GM18858 (cell line): ENCODE results near the gene SOHLH2.

Experiments
- ATAC-seq: cut with Tn5 transposase; IDR thresholded peaks from one replicate; pipeline ENCODE4 v1.9.1; 2021; ENCODE audit not compliant: unreplicated experiment

SOHLH2 gene, protein sequence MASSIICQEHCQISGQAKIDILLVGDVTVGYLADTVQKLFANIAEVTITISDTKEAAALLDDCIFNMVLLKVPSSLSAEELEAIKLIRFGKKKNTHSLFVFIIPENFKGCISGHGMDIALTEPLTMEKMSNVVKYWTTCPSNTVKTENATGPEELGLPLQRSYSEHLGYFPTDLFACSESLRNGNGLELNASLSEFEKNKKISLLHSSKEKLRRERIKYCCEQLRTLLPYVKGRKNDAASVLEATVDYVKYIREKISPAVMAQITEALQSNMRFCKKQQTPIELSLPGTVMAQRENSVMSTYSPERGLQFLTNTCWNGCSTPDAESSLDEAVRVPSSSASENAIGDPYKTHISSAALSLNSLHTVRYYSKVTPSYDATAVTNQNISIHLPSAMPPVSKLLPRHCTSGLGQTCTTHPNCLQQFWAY

DNA sequence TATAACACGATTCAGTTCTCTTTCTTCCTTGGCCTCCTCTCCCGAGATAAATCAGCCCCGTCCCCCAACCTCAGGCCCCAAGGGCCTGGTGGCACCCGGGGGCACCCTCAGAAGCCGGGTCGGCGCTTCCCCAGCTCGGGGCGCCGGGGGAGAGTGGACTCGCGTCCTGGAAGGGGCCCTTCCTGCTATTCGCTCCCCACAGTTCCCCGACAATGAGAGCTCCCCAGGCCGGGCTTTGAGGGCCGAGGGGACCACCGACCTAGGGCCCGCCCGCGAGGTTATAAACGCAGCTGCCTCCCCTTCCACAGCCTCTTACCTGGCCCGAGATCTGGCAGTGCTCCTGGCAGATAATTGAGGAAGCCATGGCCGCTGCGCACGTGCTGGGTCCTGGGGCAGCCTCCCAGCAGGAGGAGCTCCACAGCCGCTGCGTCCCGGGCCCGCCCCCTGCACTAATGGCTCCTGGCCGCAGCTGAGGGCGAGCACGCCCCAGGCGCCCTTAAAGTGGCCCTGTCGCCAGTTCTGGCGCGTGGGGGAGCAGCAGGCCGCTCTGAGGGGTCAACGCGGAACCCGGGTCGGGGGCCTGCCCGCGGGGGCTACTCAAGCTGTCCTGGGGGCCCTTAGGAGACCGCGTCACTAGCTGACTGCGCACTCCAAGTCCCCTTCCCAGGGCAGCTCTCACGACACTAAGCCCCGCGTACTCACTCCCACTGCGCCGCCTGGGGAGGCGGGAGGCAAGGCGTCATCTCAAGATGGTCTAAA lies at the start of gene SOHLH2:
Gene SOHLH2, minus strand, starts transcription at position 394 of the 759 bp plus-strand sequence. Its CDS starts 30 bp downstream, at position 364.
- no peak for ATAC-seq

- no peak for ATAC-seq
Observed at GRCh38 chr13:36261976-36262375, 47.6 kb upstream of the SOHLH2 start.

DNA sequence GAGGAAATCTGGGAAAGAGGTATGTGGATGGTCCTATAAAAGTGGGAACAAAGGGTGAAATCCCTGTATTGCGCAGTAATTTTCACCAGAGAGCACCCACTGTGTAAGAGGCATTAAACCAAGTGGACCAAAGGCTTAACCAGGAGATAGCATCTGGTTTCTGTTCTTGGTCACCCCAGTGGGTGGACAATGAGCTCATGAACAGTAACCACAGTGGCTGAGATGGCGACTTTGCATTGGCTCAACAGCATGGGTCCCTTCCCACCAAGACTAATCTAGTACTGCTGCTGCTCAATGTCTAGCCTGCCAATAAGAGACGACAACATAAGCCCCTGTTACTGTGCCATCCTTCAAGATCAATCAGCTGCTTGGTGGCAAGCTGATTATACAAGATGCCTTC lies 46.7 kb upstream of the SOHLH2 start:
- no peak for ATAC-seq

DNA sequence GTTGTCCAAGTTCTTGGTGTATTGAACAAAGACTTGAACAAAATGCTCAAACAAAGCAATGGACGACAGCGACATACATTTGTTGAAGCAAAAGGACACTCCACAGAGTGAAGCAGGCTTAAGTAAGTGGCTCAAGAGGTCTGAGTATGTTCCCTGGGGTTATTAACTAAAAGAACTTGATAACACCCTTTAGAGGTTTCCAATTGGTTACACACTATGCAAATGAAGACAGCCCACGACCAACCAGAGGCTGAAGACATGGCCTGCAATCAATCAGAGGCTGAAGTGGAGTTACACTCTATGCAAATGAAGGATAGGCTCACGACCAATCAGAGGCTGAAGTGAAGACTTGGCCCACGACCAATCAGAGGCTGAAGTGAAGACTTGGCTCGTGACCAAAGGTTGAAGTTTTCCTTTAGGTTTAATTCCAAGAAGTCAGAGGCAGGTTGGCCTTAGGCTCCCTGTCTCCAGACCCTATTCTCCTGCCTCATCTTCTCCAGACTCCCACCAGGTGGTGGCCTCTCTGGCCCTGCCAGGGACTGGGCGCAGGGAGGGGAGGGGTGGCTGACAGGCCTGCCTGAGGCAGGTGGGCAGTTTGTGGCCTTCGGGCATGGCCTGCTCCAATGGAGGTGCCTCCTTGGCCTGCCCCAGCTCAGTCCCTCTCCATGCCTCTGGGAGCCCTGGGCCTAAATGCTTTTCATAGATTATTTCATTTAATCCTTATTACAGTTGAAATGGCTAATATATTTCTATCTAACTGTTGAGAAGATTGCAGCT lies 45.2 kb upstream of the SOHLH2 start:
- ATAC-seq = no peak

GRCh38 chr13:36258831-36259230 lies 44.5 kb upstream of the SOHLH2 start:
- ATAC-seq = no peak

DNA sequence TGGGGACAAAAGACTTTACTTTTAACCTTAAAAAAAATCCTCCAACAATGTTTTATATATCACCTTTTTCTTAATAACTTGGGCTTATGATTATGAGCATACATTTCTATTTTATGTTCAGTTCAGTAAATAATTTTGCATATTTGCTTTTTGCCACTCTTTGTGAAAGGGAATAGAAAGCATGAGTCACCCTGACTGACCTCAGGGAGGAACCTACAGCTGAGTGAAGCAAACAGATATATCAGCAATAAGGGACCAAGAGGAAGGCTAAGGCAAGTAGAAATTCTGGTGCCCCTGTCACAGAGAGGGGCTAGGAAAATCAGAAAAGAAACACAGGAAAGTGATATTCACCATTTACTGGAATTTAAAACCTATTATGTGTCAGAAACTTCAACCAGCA lies 37.2 kb upstream of the SOHLH2 start:
- ATAC-seq = no peak

- no peak for ATAC-seq
Observed at GRCh38 chr13:36251017-36251416, 36.7 kb upstream of the SOHLH2 start.

- no peak for ATAC-seq
Observed at GRCh38 chr13:36248700-36249099, 34.3 kb upstream of the SOHLH2 start.

- ATAC-seq = no peak
Observed at GRCh38 chr13:36244990-36245389, 30.6 kb upstream of the SOHLH2 start.

DNA sequence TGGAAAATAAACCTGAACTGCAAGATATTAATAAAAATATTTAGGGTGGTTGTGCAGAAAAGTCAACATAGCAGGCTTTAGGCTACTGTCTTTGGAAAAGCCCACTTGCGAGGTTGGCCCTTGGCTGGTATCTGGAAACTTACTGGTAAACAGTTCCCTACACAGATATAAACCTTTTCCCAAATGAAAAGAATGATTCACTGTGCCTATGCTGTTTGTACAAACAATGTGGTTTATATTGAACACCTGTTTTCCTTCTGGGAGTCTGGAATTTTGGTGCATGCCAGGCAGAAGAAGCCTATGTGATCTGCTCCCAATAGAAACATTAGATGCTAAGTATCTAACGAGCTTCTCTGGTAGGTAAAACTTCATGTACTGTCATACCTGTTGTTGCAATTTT lies 29.7 kb upstream of the SOHLH2 start:
- no peak for ATAC-seq

DNA sequence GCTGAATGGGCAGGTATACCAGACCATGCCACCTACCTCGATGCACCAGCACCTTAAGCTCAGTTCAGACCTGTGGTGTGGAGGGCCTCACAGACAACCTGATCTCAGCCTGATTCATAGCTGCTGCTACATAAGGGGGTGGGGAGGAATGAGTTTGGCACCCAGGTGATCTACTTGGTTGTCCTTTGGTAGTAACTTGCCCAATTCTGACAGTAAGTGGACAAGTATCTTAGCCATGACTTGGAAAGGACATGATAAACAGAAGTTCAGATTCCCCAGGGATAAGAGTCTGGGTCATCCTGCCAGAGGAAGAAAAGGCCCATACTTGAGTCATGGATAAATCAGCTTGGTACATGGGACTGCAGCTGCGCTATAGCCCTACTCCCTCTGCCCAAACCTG lies 28.4 kb upstream of the SOHLH2 start:
- ATAC-seq = no peak

- no peak for ATAC-seq
Observed at GRCh38 chr13:36231236-36231635, 16.9 kb upstream of the SOHLH2 start.

GRCh38 chr13:36224730-36225129 lies 10.4 kb upstream of the SOHLH2 start:
- no peak for ATAC-seq

DNA sequence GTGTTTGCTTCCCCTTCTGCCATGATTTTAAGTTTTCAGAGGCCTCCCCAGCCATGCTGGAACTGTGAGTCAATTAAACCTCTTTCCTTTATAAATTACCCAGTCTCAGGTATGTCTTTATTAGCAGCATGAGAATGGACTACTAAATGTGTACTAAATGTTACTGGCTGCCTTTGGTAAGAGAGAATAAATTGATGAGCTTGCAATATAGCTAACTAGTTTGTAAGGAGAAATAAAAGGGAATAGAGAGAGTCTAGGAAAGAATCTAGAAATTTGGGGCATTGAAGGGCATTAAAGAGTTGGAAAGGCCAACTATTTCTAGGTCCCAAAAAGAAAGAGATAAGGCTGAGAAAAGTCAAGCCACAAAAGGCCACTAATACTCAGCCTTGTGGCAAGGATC lies 5.5 kb upstream of the SOHLH2 start:
- ATAC-seq = no peak

DNA sequence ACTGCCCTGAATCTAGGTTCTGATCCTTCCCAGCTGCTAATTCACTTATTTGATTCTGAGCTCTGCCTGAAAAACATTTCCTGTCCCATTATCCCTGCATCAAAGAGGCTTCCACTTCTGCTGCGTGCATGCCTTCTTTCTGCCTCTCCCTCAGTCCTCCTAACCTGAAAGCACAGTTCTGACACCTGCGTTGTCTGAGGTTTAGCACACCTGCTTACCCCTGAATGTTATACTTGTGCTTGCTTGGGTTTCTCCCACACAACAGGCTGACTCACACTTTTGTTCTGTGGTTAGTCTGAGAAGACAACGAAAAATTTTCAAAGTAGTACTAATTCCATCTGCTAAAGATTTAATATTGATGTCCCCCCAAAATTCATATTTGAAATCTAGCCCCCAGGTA lies 3.1 kb upstream of the SOHLH2 start:
- no peak for ATAC-seq

- no peak for ATAC-seq
Observed at GRCh38 chr13:36212789-36213188, 1.6 kb downstream of the SOHLH2 start.

DNA sequence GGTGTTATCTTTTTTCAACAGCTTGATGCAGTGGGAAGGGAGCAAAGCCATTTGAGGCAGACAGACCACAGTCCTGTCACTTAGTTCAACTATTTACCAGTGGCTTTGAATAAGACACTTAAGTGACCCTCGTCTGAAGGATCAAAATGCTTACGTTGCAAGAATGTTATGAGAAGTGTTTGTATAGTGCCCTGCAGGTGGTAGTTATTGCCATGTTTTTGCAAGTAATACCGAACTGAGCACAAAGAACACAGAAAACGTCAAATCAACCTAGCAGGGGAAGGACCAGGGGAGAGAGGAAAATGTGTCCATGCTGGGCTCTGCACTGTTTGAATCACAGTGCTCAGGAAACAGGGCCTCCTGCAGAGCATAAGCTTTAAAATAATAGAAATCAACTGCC lies 2.8 kb downstream of the SOHLH2 start:
- no peak for ATAC-seq

GRCh38 chr13:36210738-36211137 lies 3.6 kb downstream of the SOHLH2 start:
- ATAC-seq = no peak

DNA sequence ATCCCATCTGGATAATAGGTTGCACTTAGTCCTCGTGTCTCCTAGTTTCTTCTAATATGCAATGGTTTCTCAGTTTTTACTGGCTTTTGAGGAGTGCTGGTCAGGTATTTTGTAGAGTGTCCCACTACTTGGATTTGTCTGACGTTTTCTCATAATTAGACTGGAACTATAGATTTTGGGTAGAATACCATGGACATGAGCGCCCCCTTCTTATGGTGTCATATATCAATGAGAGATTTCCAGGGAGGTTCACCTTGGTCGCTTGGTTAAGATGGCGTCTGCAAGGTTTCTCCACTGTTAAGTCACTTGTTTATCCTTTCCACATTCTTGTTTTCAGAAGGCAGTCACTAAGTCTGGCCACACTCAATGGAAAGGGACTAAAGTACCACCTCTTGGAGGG lies 6.7 kb downstream of the SOHLH2 start:
- no peak for ATAC-seq

DNA sequence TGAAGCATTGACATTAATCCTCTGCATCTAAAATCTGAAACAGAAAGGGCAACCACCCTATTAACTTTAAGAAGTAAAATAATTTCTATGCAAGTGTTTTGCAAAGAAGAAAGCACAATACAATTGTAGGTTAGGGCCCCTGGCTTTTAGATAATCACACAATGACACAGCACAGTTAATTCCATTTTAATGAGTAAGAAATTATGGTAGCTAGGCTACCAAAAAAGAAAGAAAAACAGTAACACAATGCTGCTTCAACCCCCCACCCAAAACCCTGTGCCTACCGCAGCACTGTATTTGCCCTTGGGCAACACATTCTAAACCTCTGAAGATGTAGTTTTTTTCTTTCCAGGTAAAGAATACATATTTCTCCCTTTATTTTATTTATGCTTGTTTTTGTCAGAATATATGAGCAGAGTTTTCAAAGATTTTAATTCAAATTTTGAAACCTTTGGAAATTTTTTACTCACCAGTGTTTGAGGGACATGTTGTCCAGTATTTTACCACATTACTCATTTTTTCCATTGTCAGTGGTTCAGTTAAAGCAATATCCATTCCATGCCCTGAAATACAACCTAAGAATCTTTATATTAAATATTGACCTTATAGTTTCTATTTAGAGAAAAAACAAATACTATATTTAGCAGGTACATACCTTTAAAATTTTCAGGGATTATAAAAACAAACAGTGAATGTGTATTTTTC lies 21.1 kb downstream of the SOHLH2 start:
- no peak for ATAC-seq

GRCh38 chr13:36192166-36192565 lies 22.2 kb downstream of the SOHLH2 start:
- no peak for ATAC-seq
